GM18519 (cell line): Measurements from ENCODE around the gene PKMYT1.
"Not testable (repeated sequence)": the region's sequence is repeated elsewhere in the genome, so short reads cannot be mapped to it uniquely, and the experiment has no call there.

Experiments
- ATAC-seq: cut with Tn5 transposase; IDR thresholded peaks from one replicate; pipeline ENCODE4 v1.9.1; 2021; ENCODE audit warnings: mild to moderate bottlenecking, moderate library complexity; ENCODE audit not compliant: unreplicated experiment, low FRiP score

PKMYT1 gene

GRCh38 chr16:2963074-2963722 is 17.0 kb downstream of the PKMYT1 start:
- no peak for ATAC-seq

GRCh38 chr16:2962334-2963073 is 17.7 kb downstream of the PKMYT1 start:
- no peak for ATAC-seq

GRCh38 chr16:2960183-2961010 is 19.8 kb downstream of the PKMYT1 start:
- no peak for ATAC-seq

GRCh38 chr16:2959206-2959605 is 21.0 kb downstream of the PKMYT1 start:
- ATAC-seq = no peak

GRCh38 chr16:2956579-2956956 is 23.7 kb downstream of the PKMYT1 start:
- ATAC-seq = no peak

GRCh38 chr16:2955779-2956578 is 24.3 kb downstream of the PKMYT1 start:
- no peak for ATAC-seq

GRCh38 chr16:2955438-2955778 is 24.8 kb downstream of the PKMYT1 start:
- no peak for ATAC-seq

- ATAC-seq = no peak
Measured at GRCh38 chr16:2954656-2955381, 25.4 kb downstream of the PKMYT1 start.

GRCh38 chr16:2953706-2954627 is 26.3 kb downstream of the PKMYT1 start:
- ATAC-seq = no peak

- no peak for ATAC-seq
Measured at GRCh38 chr16:2952679-2953078, 27.6 kb downstream of the PKMYT1 start.

- no peak for ATAC-seq
Measured at GRCh38 chr16:2950773-2951172, 29.5 kb downstream of the PKMYT1 start.

GRCh38 chr16:2950353-2950724 is 29.9 kb downstream of the PKMYT1 start:
- ATAC-seq = no peak

GRCh38 chr16:2949705-2950352 is 30.4 kb downstream of the PKMYT1 start:
- ATAC-seq = no peak

- ATAC-seq = no peak
Measured at GRCh38 chr16:2948807-2949704, 31.2 kb downstream of the PKMYT1 start.

GRCh38 chr16:2946649-2947048 is 33.6 kb downstream of the PKMYT1 start:
- no peak for ATAC-seq

- ATAC-seq = not testable (repeated sequence)
Measured at GRCh38 chr16:2943716-2944115, 36.5 kb downstream of the PKMYT1 start.

GRCh38 chr16:2942045-2942444 is 38.2 kb downstream of the PKMYT1 start:
- no peak for ATAC-seq

- no peak for ATAC-seq
Measured at GRCh38 chr16:2939968-2940367, 40.3 kb downstream of the PKMYT1 start.
